ENCODE measurements around the gene INPP5A. TPM values are rescaled to one million over a fixed set of nuclear protein-coding genes. Genes with fewer than 3 reads are reported as not detected.

The INPP5A gene
- total and polyA plus RNA-seq, 4 donors: 12.4 to 39.9 (median 28.2) TPM

- Histone ChIP-seq H3K4me3 (no peak overlapping the region), H3K9me3 (ENCODE audit: control insufficient read depth in 4 of 4, insufficient read depth in 3 of 4, low read length in 3 of 4) (no peaks in the 10 kb centered on the region), H3K4me1 (ENCODE audit: control insufficient read depth in 5 of 5, insufficient read depth in 5 of 5, low read length in 5 of 5) (peaks cover 0 to 7% (median 0%) of the 10 kb centered on the region in 5 donors), H3K36me3 (ENCODE audit: control insufficient read depth in 4 of 4, insufficient read depth in 4 of 4, low read length in 4 of 4) (peaks cover 0 to 27% (median 5%) of the 10 kb centered on the region in 4 donors), H3K27ac (ENCODE audit: low read depth in 1 of 2, low read length in 1 of 2) (no peak overlapping the region), H3K9ac (ENCODE audit: insufficient read depth in 1 of 2, low read length in 2 of 2) (no peak overlapping the region), H3K27me3 (ENCODE audit: control insufficient read depth in 3 of 3, insufficient read depth in 3 of 3, low read length in 2 of 3) (no peaks in the 10 kb centered on the region)
- WGBS, 2 donors: 94 to 96% methylated on average over 15 of the region's 15 CpGs
- ATAC-seq (ENCODE audit: insufficient read depth, low FRiP score) (no peak), DNase-seq (no peak)
- TF ChIP-seq CTCF (IDR thresholded peaks at IDR 0.05; ENCODE audit: control extremely low read depth, extremely low read depth): no peak
Observed at GRCh38 chr10:132652446-132652845, 114.9 kb downstream of the INPP5A start.

GRCh38 chr10:132652936-132653590 lies 115.5 kb downstream of the INPP5A start:
- ATAC-seq (ENCODE audit: insufficient read depth, low FRiP score): no peak

GRCh38 chr10:132653721-132654120 lies 116.1 kb downstream of the INPP5A start:
- no peak for TF ChIP-seq CTCF (IDR thresholded peaks at IDR 0.05; ENCODE audit: control extremely low read depth, extremely low read depth)

More at GRCh38 chr10:132652936-132653590, 115.5 kb downstream of the INPP5A start:
- WGBS, 2 donors: 95 to 96% methylated on average over 29 to 31 of the region's 31 CpGs
- H3K4me3 ChIP-seq: no peak overlapping the region
- H3K27ac ChIP-seq (ENCODE audit: low read depth in 1 of 2, low read length in 1 of 2): no peak overlapping the region
- H3K9me3 ChIP-seq (ENCODE audit: control insufficient read depth in 4 of 4, insufficient read depth in 3 of 4, low read length in 3 of 4): no peaks in the 10 kb centered on the region
- peaks cover 0 to 7% (median 0%) of the 10 kb centered on the region in 5 donors for H3K4me1 ChIP-seq (ENCODE audit: control insufficient read depth in 5 of 5, insufficient read depth in 5 of 5, low read length in 5 of 5)
- H3K9ac ChIP-seq (ENCODE audit: insufficient read depth in 1 of 2, low read length in 2 of 2): no peak overlapping the region
- DNase-seq: no peak
- H3K36me3 ChIP-seq (ENCODE audit: control insufficient read depth in 4 of 4, insufficient read depth in 4 of 4, low read length in 4 of 4): peaks cover 0 to 27% (median 5%) of the 10 kb centered on the region in 4 donors
- TF ChIP-seq CTCF (IDR thresholded peaks at IDR 0.05; ENCODE audit: control extremely low read depth, extremely low read depth): no peak
- no peaks in the 10 kb centered on the region for H3K27me3 ChIP-seq (ENCODE audit: control insufficient read depth in 3 of 3, insufficient read depth in 3 of 3, low read length in 2 of 3)

More at GRCh38 chr10:132653721-132654120, 116.1 kb downstream of the INPP5A start:
- no peak overlapping the region for H3K4me3 ChIP-seq
- no peaks in the 10 kb centered on the region for H3K27me3 ChIP-seq (ENCODE audit: control insufficient read depth in 3 of 3, insufficient read depth in 3 of 3, low read length in 2 of 3)
- no peak for ATAC-seq (ENCODE audit: insufficient read depth, low FRiP score)
- no peak for DNase-seq
- H3K9ac ChIP-seq (ENCODE audit: insufficient read depth in 1 of 2, low read length in 2 of 2): no peak overlapping the region
- H3K27ac ChIP-seq (ENCODE audit: low read depth in 1 of 2, low read length in 1 of 2): no peak overlapping the region
- WGBS, 2 donors: 91 to 96% methylated on average over 20 of the region's 20 CpGs
- peaks cover 0 to 3% (median 0%) of the 10 kb centered on the region in 5 donors for H3K4me1 ChIP-seq (ENCODE audit: control insufficient read depth in 5 of 5, insufficient read depth in 5 of 5, low read length in 5 of 5)
- H3K36me3 ChIP-seq (ENCODE audit: control insufficient read depth in 4 of 4, insufficient read depth in 4 of 4, low read length in 4 of 4): peaks cover 0 to 31% (median 5%) of the 10 kb centered on the region in 4 donors
- no peaks in the 10 kb centered on the region for H3K9me3 ChIP-seq (ENCODE audit: control insufficient read depth in 4 of 4, insufficient read depth in 3 of 4, low read length in 3 of 4)
